Measurements from ENCODE around the gene DOC2B. TPM values are rescaled to one million over a fixed set of nuclear protein-coding genes. Genes with fewer than 3 reads are reported as not detected.

The DOC2B gene
- polyA plus RNA-seq, 1 of the 3 experiments (the other 2 are of a cell fraction) = 0.16 TPM

DNA sequence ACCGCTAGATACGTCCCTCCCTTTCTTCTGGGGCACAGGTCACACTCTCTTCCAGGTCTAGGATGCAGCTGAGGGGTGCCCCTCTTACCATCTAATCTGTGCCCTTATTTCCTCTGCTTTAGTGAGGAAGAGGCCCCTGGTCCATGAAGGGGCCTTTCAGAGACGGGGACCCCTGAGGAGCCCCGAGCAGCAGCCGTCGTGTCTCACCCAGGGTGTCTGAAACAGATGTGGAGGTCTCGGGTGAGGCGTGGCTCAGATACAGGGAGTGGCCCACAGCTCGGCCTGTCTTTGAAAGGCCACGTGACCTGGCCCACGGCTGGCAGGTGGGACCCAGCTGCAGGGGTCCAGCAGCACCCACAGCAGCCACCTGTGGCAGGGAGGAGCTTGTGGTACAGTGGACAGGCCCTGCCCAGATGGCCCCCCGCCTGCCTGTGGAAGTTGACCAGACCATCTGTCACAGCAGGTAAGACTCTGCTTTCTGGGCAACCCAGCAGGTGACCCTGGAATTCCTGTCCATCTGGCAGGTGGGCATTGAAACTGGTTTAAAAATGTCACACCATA lies 28.5 kb downstream of the DOC2B start:
- Histone ChIP-seq H3K4me2 (no peak overlapping the region), H3K9ac (no peak overlapping the region), H3F3A (replicated peaks; ENCODE audit: insufficient read depth) (no peaks in the 10 kb centered on the region), H3K79me2 (ENCODE audit: insufficient read depth) (no peaks in the 10 kb centered on the region), H3K4me1 (ENCODE audit: control insufficient read depth in 1 of 2, insufficient read depth in 2 of 2, low read depth in 1 of 2, low read length in 1 of 2) (no peaks in the 10 kb centered on the region), H3K27me3 (ENCODE audit: insufficient read depth) (no peaks in the 10 kb centered on the region; the same call in 1 of the 2 replicates), H3K4me3 (ENCODE audit: low read depth in 2 of 2, low read length in 1 of 2) (no peak overlapping the region), H2AFZ (ENCODE audit: low read depth) (no peak overlapping the region), H3K36me3 (replicated peaks in 1 of 2; ENCODE audit: control insufficient read depth in 1 of 2, insufficient read depth in 2 of 2, low read length in 1 of 2) (no peaks in the 10 kb centered on the region), H3K9me2 (no peaks in the 10 kb centered on the region), H4K20me1 (ENCODE audit: insufficient read depth) (no peaks in the 10 kb centered on the region), H3K9me3 (no peaks in the 10 kb centered on the region), H3K27ac (ENCODE audit: low read depth in 2 of 2, low read length in 1 of 2) (no peak overlapping the region)
- ChIA-PET POLR2A (interaction anchor here (0.5 kb wide), 1 partner anchor 455 kb away, joined by 3 read pairs; no protein-coding TSS in a partner anchor), CTCF (interaction anchor here (0.6 to 1.3 kb wide), 5 partner anchors 17 to 1271 kb away, joined by 3 to 5 read pairs (median 3); no protein-coding TSS in a partner anchor)
- TF ChIP-seq CHD2 (IDR thresholded peaks at IDR 0.05; ENCODE audit: low read length, partially characterized antibody) (no peak), FOSL2 (IDR thresholded peaks at IDR 0.05; ENCODE audit: borderline replicate concordance, low read depth) (no peak), POLR2AphosphoS5 (IDR thresholded peaks at IDR 0.05; ENCODE audit: low read depth, low read length) (no peak), USF2 (IDR thresholded peaks at IDR 0.05; ENCODE audit: borderline replicate concordance, low read depth, low read length) (no peak), RAD21 (IDR thresholded peaks at IDR 0.05; ENCODE audit: low read length) (no peak), MXI1 (IDR thresholded peaks at IDR 0.05; ENCODE audit: low read depth, low read length) (no peak), TEAD4 (IDR thresholded peaks at IDR 0.05; ENCODE audit: borderline replicate concordance, insufficient read depth) (no peak), TAF1 (IDR thresholded peaks at IDR 0.05; ENCODE audit: borderline replicate concordance, low read depth, low read length) (no peak), YY1 (IDR thresholded peaks at IDR 0.05; ENCODE audit: low read depth) (no peak)
- no peak for DNase-seq
- 73% methylated on average over 5 of the region's 12 CpGs for WGBS (ENCODE audit: low lambda C conversion rate)

GRCh38 chr17:151886-152859 lies 29.3 kb downstream of the DOC2B start:
- Histone ChIP-seq H3K4me3 (ENCODE audit: low read depth in 2 of 2, low read length in 1 of 2) (no peak overlapping the region), H2AFZ (ENCODE audit: low read depth) (no peak overlapping the region), H3K36me3 (replicated peaks in 1 of 2; ENCODE audit: control insufficient read depth in 1 of 2, insufficient read depth in 2 of 2, low read length in 1 of 2) (no peaks in the 10 kb centered on the region), H4K20me1 (ENCODE audit: insufficient read depth) (no peaks in the 10 kb centered on the region), H3K27me3 (ENCODE audit: insufficient read depth) (no peaks in the 10 kb centered on the region), H3K9ac (no peak overlapping the region), H3K4me1 (ENCODE audit: control insufficient read depth in 1 of 2, insufficient read depth in 2 of 2, low read depth in 1 of 2, low read length in 1 of 2) (no peaks in the 10 kb centered on the region), H3K79me2 (ENCODE audit: insufficient read depth) (no peaks in the 10 kb centered on the region), H3K27ac (ENCODE audit: low read depth in 2 of 2, low read length in 1 of 2) (no peak overlapping the region), H3K9me2 (no peaks in the 10 kb centered on the region), H3K4me2 (no peak overlapping the region), H3F3A (replicated peaks; ENCODE audit: insufficient read depth) (no peaks in the 10 kb centered on the region), H3K9me3 (no peaks in the 10 kb centered on the region)
- TF ChIP-seq SIN3A (IDR thresholded peaks at IDR 0.05; ENCODE audit: borderline replicate concordance, low read depth, low read length) (no peak), MEF2A (IDR thresholded peaks at IDR 0.05; ENCODE audit: borderline replicate concordance, low read depth) (no peak), FOSL2 (IDR thresholded peaks at IDR 0.05; ENCODE audit: borderline replicate concordance, low read depth) (peak; percentile 23; the same call in 1 of the 2 replicates)
- TF ChIP-seq, protein P1, sequence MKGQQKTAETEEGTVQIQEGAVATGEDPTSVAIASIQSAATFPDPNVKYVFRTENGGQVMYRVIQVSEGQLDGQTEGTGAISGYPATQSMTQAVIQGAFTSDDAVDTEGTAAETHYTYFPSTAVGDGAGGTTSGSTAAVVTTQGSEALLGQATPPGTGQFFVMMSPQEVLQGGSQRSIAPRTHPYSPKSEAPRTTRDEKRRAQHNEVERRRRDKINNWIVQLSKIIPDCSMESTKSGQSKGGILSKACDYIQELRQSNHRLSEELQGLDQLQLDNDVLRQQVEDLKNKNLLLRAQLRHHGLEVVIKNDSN (IDR thresholded peaks at IDR 0.05; ENCODE audit: borderline replicate concordance, low read depth) = no peak
- 76% methylated on average over 24 of the region's 26 CpGs for WGBS (ENCODE audit: low lambda C conversion rate)
- no peak for DNase-seq
- POLR2A ChIA-PET = interaction anchor here (0.5 kb wide), 1 partner anchor 456 kb away, joined by 3 read pairs; no protein-coding TSS in a partner anchor
- CTCF ChIA-PET = interaction anchor here (0.6 to 3.2 kb wide), 7 partner anchors 13 to 1271 kb away, joined by 3 to 11 read pairs (median 3); no protein-coding TSS in a partner anchor
